ENCODE results near the gene COX4I1. TPM values are rescaled to one million over a fixed set of nuclear protein-coding genes. Genes with fewer than 3 reads are reported as not detected.

Gene COX4I1
- total RNA-seq, 1 donor from 2014 or later, result 430 TPM

GRCh38 chr16:85759631-85760419, 39.7 kb upstream of the COX4I1 start:
- Histone ChIP-seq H3K9me3 (no peaks in the 10 kb centered on the region), H3K4me1 (no peaks in the 10 kb centered on the region), H3K27ac (no peak overlapping the region), H3K4me3 (no peak overlapping the region), H3K27me3 (no peaks in the 10 kb centered on the region), H3K36me3 (no peaks in the 10 kb centered on the region)
- intact Hi-C loops (cut with DNase I), result no loop called here
- TF ChIP-seq CTCF (IDR thresholded peaks at IDR 0.05) (peak in 1 of 3 experiments; percentile 16), POLR2A (IDR thresholded peaks at IDR 0.05) (no peak), POLR2AphosphoS5 (IDR thresholded peaks at IDR 0.05; ENCODE audit: insufficient read depth in 1 of 2, low read depth in 1 of 2) (no peak)
- DNase-seq (ENCODE audit: extremely low spot score in 2 of 2), result no peak

- DNase-seq (ENCODE audit: extremely low spot score in 2 of 2), result no peak
- intact Hi-C loops (cut with DNase I), result no loop called here
- H3K27ac ChIP-seq, result no peak overlapping the region
- H3K9me3 ChIP-seq, result no peaks in the 10 kb centered on the region
- H3K4me1 ChIP-seq, result no peaks in the 10 kb centered on the region
- no peak overlapping the region for H3K4me3 ChIP-seq
- TF ChIP-seq POLR2A (IDR thresholded peaks at IDR 0.05), result no peak
- TF ChIP-seq CTCF (IDR thresholded peaks at IDR 0.05), result no peak
- TF ChIP-seq POLR2AphosphoS5 (IDR thresholded peaks at IDR 0.05; ENCODE audit: insufficient read depth in 1 of 2, low read depth in 1 of 2), result no peak
- no peaks in the 10 kb centered on the region for H3K27me3 ChIP-seq
- no peaks in the 10 kb centered on the region for H3K36me3 ChIP-seq
Observed at GRCh38 chr16:85761861-85762260, 37.6 kb upstream of the COX4I1 start.

- Histone ChIP-seq H3K4me1 (no peaks in the 10 kb centered on the region), H3K4me3 (no peak overlapping the region), H3K27ac (no peak overlapping the region), H3K27me3 (no peaks in the 10 kb centered on the region), H3K36me3 (no peaks in the 10 kb centered on the region), H3K9me3 (no peaks in the 10 kb centered on the region)
- no peak for DNase-seq (ENCODE audit: extremely low spot score in 2 of 2)
- intact Hi-C loops (cut with DNase I), result no loop called here
- TF ChIP-seq CTCF (IDR thresholded peaks at IDR 0.05) (no peak), POLR2A (IDR thresholded peaks at IDR 0.05) (no peak), POLR2AphosphoS5 (IDR thresholded peaks at IDR 0.05; ENCODE audit: insufficient read depth in 1 of 2, low read depth in 1 of 2) (no peak)
Observed at GRCh38 chr16:85762970-85763369, 36.5 kb upstream of the COX4I1 start.

- Histone ChIP-seq H3K27ac (no peak overlapping the region), H3K9me3 (no peaks in the 10 kb centered on the region), H3K4me1 (no peaks in the 10 kb centered on the region), H3K4me3 (no peak overlapping the region), H3K27me3 (no peaks in the 10 kb centered on the region), H3K36me3 (no peaks in the 10 kb centered on the region)
- no peak for DNase-seq (ENCODE audit: extremely low spot score in 2 of 2)
- TF ChIP-seq POLR2AphosphoS5 (IDR thresholded peaks at IDR 0.05; ENCODE audit: insufficient read depth in 1 of 2, low read depth in 1 of 2) (no peak), CTCF (IDR thresholded peaks at IDR 0.05) (no peak), POLR2A (IDR thresholded peaks at IDR 0.05) (no peak)
- intact Hi-C loops (cut with DNase I), result no loop called here
Observed at GRCh38 chr16:85763616-85764015, 35.9 kb upstream of the COX4I1 start.

- Histone ChIP-seq H3K27me3 (no peaks in the 10 kb centered on the region), H3K27ac (no peak overlapping the region), H3K9me3 (no peaks in the 10 kb centered on the region), H3K4me1 (no peaks in the 10 kb centered on the region), H3K36me3 (no peaks in the 10 kb centered on the region), H3K4me3 (no peak overlapping the region)
- intact Hi-C loops (cut with DNase I), result no loop called here
- no peak for DNase-seq (ENCODE audit: extremely low spot score in 2 of 2)
- no peak for TF ChIP-seq POLR2A (IDR thresholded peaks at IDR 0.05)
- TF ChIP-seq CTCF (IDR thresholded peaks at IDR 0.05), result no peak
- TF ChIP-seq POLR2AphosphoS5 (IDR thresholded peaks at IDR 0.05; ENCODE audit: insufficient read depth in 1 of 2, low read depth in 1 of 2), result no peak
Observed at GRCh38 chr16:85765211-85765610, 34.3 kb upstream of the COX4I1 start.
